Calu3 (cell line): ENCODE measurements around the gene HPRT1. TPM values are rescaled to one million over a fixed set of nuclear protein-coding genes. Genes with fewer than 3 reads are reported as not detected.

Experiments
- BruUV-seq: library from RNA; stranded (reverse); fragments of 400-500 nt; replicated peaks from 2 replicates; lab custom pipeline; 2021; lab: Mats Ljungman, UMichigan
- CTCF ChIA-PET: fragments of 300-600 bp; sonication (Branson Sonifier 250); formaldehyde crosslinking; loops from one replicate; lab custom pipeline; 2022; ENCODE audit warnings: antibody characterized with exemption; lab: Charles Lee
- DNase-seq: peaks from one replicate; pipeline ENCODE4 v3.0.0; 2022
- H3K27ac Mint-ChIP-seq: one replicate; pipeline ENCODE4 v1.8.0; 2022; ENCODE audit warnings: mixed read lengths; ENCODE audit not compliant: unreplicated experiment
- H3K27me3 Mint-ChIP-seq: one replicate; pipeline ENCODE4 v1.8.0; 2022; ENCODE audit warnings: mixed read lengths; ENCODE audit not compliant: unreplicated experiment
- H3K36me3 Mint-ChIP-seq: one replicate; pipeline ENCODE4 v1.8.0; 2022; ENCODE audit warnings: mild to moderate bottlenecking, moderate library complexity, mixed read lengths; ENCODE audit not compliant: insufficient read depth, unreplicated experiment
- H3K4me1 Mint-ChIP-seq: one replicate; pipeline ENCODE4 v1.8.0; 2022; ENCODE audit warnings: mild to moderate bottlenecking, low read depth, mixed read lengths; ENCODE audit not compliant: unreplicated experiment
- H3K4me3 Mint-ChIP-seq: one replicate; pipeline ENCODE4 v1.8.0; 2022; ENCODE audit warnings: mild to moderate bottlenecking, low read depth, moderate library complexity, mixed read lengths; ENCODE audit not compliant: unreplicated experiment
- H3K9me3 Mint-ChIP-seq: one replicate; pipeline ENCODE4 v1.8.0; 2022; ENCODE audit warnings: low read depth, mixed read lengths; ENCODE audit not compliant: unreplicated experiment
- CTCF ChIP-seq: fragments of 200-600 bp; IDR thresholded peaks from one replicate; pipeline ENCODE4 v1.8.0; 2022; ENCODE audit warnings: antibody characterized with exemption; ENCODE audit not compliant: unreplicated experiment
- intact Hi-C: fragments of 100-400 bp; cut with micrococcal nuclease; formaldehyde crosslinking; loops from one replicate; pipeline ENCODE4 v1.10.0; 2022; ENCODE audit not compliant: unreplicated experiment
- total RNA-seq: library from RNA; stranded (reverse); gene quantifications from 2 replicates; pipeline ENCODE4 v1.2.3, GENCODE V29; 2022

Gene HPRT1
- total RNA-seq, 1 experiment from 2014 or later: 75.0 TPM

- intact Hi-C loops: no loop called here
- TF ChIP-seq CTCF: no peak
- H3K9me3 Mint-ChIP-seq: no peaks in the 10 kb centered on the region
- BruUV-seq: no TSS peak
- H3K27ac Mint-ChIP-seq: no peak overlapping the region
- no peak overlapping the region for H3K4me3 Mint-ChIP-seq
- no peak for DNase-seq
- CTCF ChIA-PET: no interaction called here
- H3K4me1 Mint-ChIP-seq: no peaks in the 10 kb centered on the region
- no peaks in the 10 kb centered on the region for H3K27me3 Mint-ChIP-seq
- peaks cover 11% of the 10 kb centered on the region for H3K36me3 Mint-ChIP-seq
Observed at GRCh38 chrX:134501941-134502340, 42.0 kb downstream of the HPRT1 start.

GRCh38 chrX:134502686-134503085 lies 42.7 kb downstream of the HPRT1 start:
- no peaks in the 10 kb centered on the region for H3K4me1 Mint-ChIP-seq
- H3K36me3 Mint-ChIP-seq: peaks cover 11% of the 10 kb centered on the region
- no peak overlapping the region for H3K27ac Mint-ChIP-seq
- CTCF ChIA-PET: no interaction called here
- intact Hi-C loops: no loop called here
- DNase-seq: no peak
- TF ChIP-seq CTCF: no peak
- no peaks in the 10 kb centered on the region for H3K9me3 Mint-ChIP-seq
- H3K4me3 Mint-ChIP-seq: no peak overlapping the region
- BruUV-seq: no TSS peak
- H3K27me3 Mint-ChIP-seq: no peaks in the 10 kb centered on the region

- DNase-seq: peak; percentile 60
- Mint-ChIP-seq H3K9me3 (no peaks in the 10 kb centered on the region), H3K27ac (peak overlapping the region; percentile 73), H3K4me1 (peaks cover 21% of the 10 kb centered on the region), H3K36me3 (peaks cover 10% of the 10 kb centered on the region), H3K27me3 (no peaks in the 10 kb centered on the region), H3K4me3 (no peak overlapping the region)
- no peak for TF ChIP-seq CTCF
- intact Hi-C loops: no loop called here
- no TSS peak for BruUV-seq
- CTCF ChIA-PET: interaction anchor here (1.0 to 1.3 kb wide), 2 partner anchors 8 to 252 kb away, joined by 3 read pairs; no protein-coding TSS in a partner anchor
Observed at GRCh38 chrX:134512566-134512965, 52.6 kb downstream of the HPRT1 start.

GRCh38 chrX:134513091-134513490 lies 53.1 kb downstream of the HPRT1 start:
- intact Hi-C loops: no loop called here
- no peak for TF ChIP-seq CTCF
- CTCF ChIA-PET: interaction anchor here (1.0 to 1.3 kb wide), 2 partner anchors 8 to 251 kb away, joined by 3 read pairs; no protein-coding TSS in a partner anchor
- peaks cover 10% of the 10 kb centered on the region for H3K36me3 Mint-ChIP-seq
- no TSS peak for BruUV-seq
- H3K27ac Mint-ChIP-seq: peak overlapping the region; percentile 73
- H3K9me3 Mint-ChIP-seq: no peaks in the 10 kb centered on the region
- H3K27me3 Mint-ChIP-seq: no peaks in the 10 kb centered on the region
- no peak overlapping the region for H3K4me3 Mint-ChIP-seq
- DNase-seq: no peak
- peaks cover 21% of the 10 kb centered on the region for H3K4me1 Mint-ChIP-seq
